Measurements from ENCODE around the gene FBLN2. TPM values are rescaled to one million over a fixed set of nuclear protein-coding genes. Genes with fewer than 3 reads are reported as not detected.

The FBLN2 gene
- total and polyA plus RNA-seq, 2 of the 13 experiments (the other 11 are each of a cell fraction or from before 2014, with no cell fraction given): not detected

DNA sequence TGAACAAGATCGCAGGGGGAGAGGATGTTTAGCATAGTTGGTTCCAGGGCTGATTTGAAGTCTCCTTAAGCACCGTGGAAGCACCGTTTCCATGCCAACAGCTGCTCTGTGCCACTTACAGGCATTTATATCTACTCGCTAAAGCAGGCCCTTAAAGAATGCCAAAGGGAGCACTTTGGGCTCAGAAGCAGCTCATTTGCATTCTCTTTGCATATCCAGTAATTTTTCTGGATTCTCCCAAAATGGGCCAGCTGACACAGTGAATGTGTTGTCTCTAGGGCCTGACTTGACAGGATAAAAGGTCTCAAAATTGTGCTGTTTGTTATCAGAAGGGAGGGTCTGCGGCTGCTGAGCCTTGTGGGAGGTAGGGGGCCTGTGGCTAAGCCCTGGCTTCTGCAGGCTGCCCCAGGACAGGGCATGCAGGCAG is 138.6 kb downstream of the FBLN2 start:
- CTCF ChIA-PET (ENCODE audit: low intra/inter-chr PET ratio, low total read pairs): no interaction called here
- Histone ChIP-seq H4K20me1 (ENCODE audit: insufficient read depth, low read length) (no peaks in the 10 kb centered on the region), H3K4me3 (replicated peaks in 1 of 3; ENCODE audit: insufficient read depth in 1 of 3, low read depth in 2 of 3, low read length in 3 of 3) (no peak overlapping the region), H3K36me3 (replicated peaks in 1 of 2; ENCODE audit: control insufficient read depth in 1 of 2, insufficient read depth in 2 of 2, low read length in 2 of 2) (no peaks in the 10 kb centered on the region), H3K27me3 (ENCODE audit: control insufficient read depth in 1 of 2, insufficient read depth in 2 of 2, low read length in 2 of 2) (peaks cover 5 to 85% of the 10 kb centered on the region in 2 experiments; a peak in 4 of 5 replicates), H3K9me3 (ENCODE audit: low read length) (no peaks in the 10 kb centered on the region), H3K4me1 (ENCODE audit: insufficient read depth, low read length) (no peaks in the 10 kb centered on the region), H3K4me2 (ENCODE audit: low read depth, low read length) (no peak overlapping the region), H3K79me2 (ENCODE audit: insufficient read depth, low read length) (no peaks in the 10 kb centered on the region), H3K27ac (ENCODE audit: extremely low read length, insufficient read depth, low read length) (no peak overlapping the region), H3K9ac (ENCODE audit: insufficient read depth, low read depth, low read length) (no peak overlapping the region), H2AFZ (ENCODE audit: low read length) (no peak overlapping the region)
- intact Hi-C loops (cut with micrococcal nuclease; ENCODE audit: unreplicated experiment) (no loop called here), in situ Hi-C loops (cut with HindIII; ENCODE audit: extremely low pct_ligation_motif_present, low pct_unique_long_range_greater_than_20kb) (no loop called here)
- no TSS peak for BruUV-seq (replicated peaks)
- TF ChIP-seq ISX (CRISPR knock-in tag; conservative IDR thresholded peaks at IDR 0.05) (no peak), ZNF136 (CRISPR knock-in tag; IDR thresholded peaks at IDR 0.05; ENCODE audit: low read depth) (no peak), ZNF552 (CRISPR knock-in tag; IDR thresholded peaks at IDR 0.05; ENCODE audit: borderline replicate concordance) (no peak), ZEB1 (IDR thresholded peaks at IDR 0.05; ENCODE audit: insufficient replicate concordance, low read depth) (no peak), ZNF550 (CRISPR knock-in tag; IDR thresholded peaks at IDR 0.05; ENCODE audit: borderline replicate concordance) (no peak), ZNF530 (CRISPR knock-in tag; IDR thresholded peaks at IDR 0.05; ENCODE audit: low read depth) (no peak), ZNF773 (CRISPR knock-in tag; IDR thresholded peaks at IDR 0.05; ENCODE audit: borderline replicate concordance) (no peak)
- DNase-seq (ENCODE audit: low spot score): no peak
- no peak for FAIRE-seq
- ATAC-seq: no peak
- POLR2A ChIA-PET: no interaction called here
- WGBS (ENCODE audit: low lambda C conversion rate): 0% methylated on average over 3 of the region's 5 CpGs

Other genes starting within 250 kb of the FBLN2 start
- gene NUP210, start 128.8 kb upstream of the FBLN2 start, total RNA-seq (2016; rRNA removed; fragmentation: Illumina TruSeq; extraction: Trizol): 18.2 and 35.2 TPM in 2 replicates
- 31.6 and 44.3 TPM in 2 replicates for gene NUP210, start 128.8 kb upstream of the FBLN2 start, polyA plus RNA-seq (2011; rRNA removed)
- 10.5 and 13.7 TPM in 2 replicates for gene HDAC11, start 68.8 kb upstream of the FBLN2 start, total RNA-seq (2016; rRNA removed; fragmentation: Illumina TruSeq; extraction: Trizol)
- 33.1 and 49.7 TPM in 2 replicates for gene HDAC11, start 68.8 kb upstream of the FBLN2 start, polyA plus RNA-seq (2011; rRNA removed)

Data from HepG2 (cell line).